WTC11 (cell line): ENCODE results near the gene RHCG. TPM values are rescaled to one million over a fixed set of nuclear protein-coding genes. Genes with fewer than 3 reads are reported as not detected.
A peak's percentile ranks its signal among the peaks of the same experiment; 100 is the strongest.

Experiments
- ATAC-seq: fragments of 200-7000 bp; cut with Tn5 transposase; 2 replicates; pipeline ENCODE4 v1.10.0; 2021; ENCODE audit warnings: mild to moderate bottlenecking, moderate library complexity
- CTCF ChIA-PET: fragments of 300-600 bp; sonication (Branson Sonifier 250); formaldehyde crosslinking; loops from one replicate; lab custom pipeline; 2021; ENCODE audit warnings: antibody characterized with exemption; lab: Charles Lee
- POLR2A ChIA-PET: fragments of 350-600 bp; sonication (Branson Sonifier 250); formaldehyde crosslinking; loops from one replicate; lab custom pipeline; 2021; ENCODE audit warnings: antibody characterized with exemption; lab: Charles Lee
- DNase-seq: peaks from one replicate; pipeline ENCODE4 v3.0.0; 2021; ENCODE audit warnings: low spot score
- H3K27ac Mint-ChIP-seq: 2 replicates; pipeline ENCODE4 v1.8.0; 2021; ENCODE audit warnings: mixed read lengths
- H3K27me3 Mint-ChIP-seq: 2 replicates; pipeline ENCODE4 v1.8.0; 2021; ENCODE audit warnings: low read depth, mild to moderate bottlenecking, moderate library complexity, mixed read lengths
- H3K36me3 Mint-ChIP-seq: 2 replicates; pipeline ENCODE4 v1.8.0; 2021; ENCODE audit warnings: mixed read lengths
- H3K4me1 Mint-ChIP-seq: 2 replicates; pipeline ENCODE4 v1.8.0; 2022; ENCODE audit warnings: mixed read lengths
- H3K4me3 Mint-ChIP-seq: 2 replicates; pipeline ENCODE4 v1.8.0; 2021; ENCODE audit warnings: mild to moderate bottlenecking, moderate library complexity, mixed read lengths
- H3K9me3 Mint-ChIP-seq: 2 replicates; pipeline ENCODE4 v1.8.0; 2021; ENCODE audit warnings: mixed read lengths
- CBFB ChIP-seq: sonication (generic); formaldehyde crosslinking; IDR thresholded peaks from 2 replicates; pipeline ENCODE4 v1.8.1; 2022; ENCODE audit warnings: mild to moderate bottlenecking, low read depth, missing genetic modification reagents
- CTCF ChIP-seq: fragments of 200-600 bp; IDR thresholded peaks from 2 replicates; pipeline ENCODE4 v1.8.0; 2022; ENCODE audit warnings: antibody characterized with exemption
- IRF2 ChIP-seq: sonication (generic); formaldehyde crosslinking; IDR thresholded peaks from 2 replicates; pipeline ENCODE4 v1.8.0; 2022; ENCODE audit warnings: low read depth, missing genetic modification reagents, borderline replicate concordance
- MXD4 ChIP-seq: fragments of 250-450 bp; sonication (Bioruptor Pico); IDR thresholded peaks from 2 replicates; pipeline ENCODE4 v1.8.0; 2021; ENCODE audit warnings: mild to moderate bottlenecking, moderate library complexity, borderline replicate concordance
- NFATC4 ChIP-seq: fragments of 250-450 bp; sonication (Bioruptor Pico); IDR thresholded peaks from 2 replicates; pipeline ENCODE4 v1.9.0; 2021; ENCODE audit warnings: mild to moderate bottlenecking
- NR1H2 ChIP-seq: sonication (generic); formaldehyde crosslinking; IDR thresholded peaks from 2 replicates; pipeline ENCODE4 v1.9.0; 2021; ENCODE audit warnings: mild to moderate bottlenecking, moderate library complexity, missing genetic modification reagents
- PREB ChIP-seq: sonication (generic); formaldehyde crosslinking; IDR thresholded peaks from 2 replicates; pipeline ENCODE4 v1.8.1; 2022; ENCODE audit warnings: mild to moderate bottlenecking, missing genetic modification reagents, moderate library complexity, borderline replicate concordance
- SP1 ChIP-seq: sonication (generic); formaldehyde crosslinking; conservative IDR thresholded peaks from 2 replicates; pipeline ENCODE4 v1.8.1; 2022; ENCODE audit warnings: missing genetic modification reagents
- TEAD1 ChIP-seq: sonication (generic); formaldehyde crosslinking; IDR thresholded peaks from 2 replicates; pipeline ENCODE4 v1.8.0; 2022; ENCODE audit warnings: mild to moderate bottlenecking, missing genetic modification reagents
- TEAD4 ChIP-seq: sonication (generic); formaldehyde crosslinking; IDR thresholded peaks from 2 replicates; pipeline ENCODE4 v1.8.0; 2022; ENCODE audit warnings: mild to moderate bottlenecking, missing genetic modification reagents
- ZNF423 ChIP-seq: fragments of 250-450 bp; sonication (Bioruptor Pico); IDR thresholded peaks from 2 replicates; pipeline ENCODE4 v2.1.2; 2022; ENCODE audit warnings: mild to moderate bottlenecking, moderate library complexity
- total RNA-seq: library from RNA; stranded (reverse); gene quantifications from 3 replicates; pipeline ENCODE4 v1.2.3, GENCODE V29; 2021
- TF ChIP-seq, protein P1 (sequence below): sonication (generic); formaldehyde crosslinking; IDR thresholded peaks from 2 replicates; pipeline ENCODE4 v1.8.1; 2023; ENCODE audit warnings: mild to moderate bottlenecking, moderate library complexity, missing genetic modification reagents
- TF ChIP-seq, protein P2 (sequence below): sonication (generic); formaldehyde crosslinking; conservative IDR thresholded peaks from 2 replicates; pipeline ENCODE4 v1.8.1; 2023; ENCODE audit warnings: mild to moderate bottlenecking, low read depth, missing genetic modification reagents, moderate library complexity

The RHCG gene
- total RNA-seq, 1 experiment from 2014 or later = 0.31 TPM

- POLR2A ChIA-PET = interaction anchor here (1.8 kb wide), 1 partner anchor 82 kb away, joined by 5 read pairs; the partner anchor contains the start of gene TICRR
- no peak overlapping the region for H3K27ac Mint-ChIP-seq
- peaks cover 35% of the 10 kb centered on the region for H3K27me3 Mint-ChIP-seq
- no peak overlapping the region for H3K4me3 Mint-ChIP-seq
- CTCF ChIA-PET = interaction anchor here (0.7 to 5.6 kb wide), 14 partner anchors 11 to 257 kb away, joined by 3 to 60 read pairs (median 8); partner anchors contain the start of genes MESP1 and TICRR
- no peaks in the 10 kb centered on the region for H3K36me3 Mint-ChIP-seq
- H3K9me3 Mint-ChIP-seq = no peaks in the 10 kb centered on the region
- DNase-seq = no peak
- ATAC-seq = no peak
- TF ChIP-seq NFATC4 (CRISPR knock-in tag) (no peak), CBFB (no peak), SP1 (CRISPR knock-in tag) (no peak), IRF2 (CRISPR knock-in tag) (no peak)
- TF ChIP-seq, protein P1, sequence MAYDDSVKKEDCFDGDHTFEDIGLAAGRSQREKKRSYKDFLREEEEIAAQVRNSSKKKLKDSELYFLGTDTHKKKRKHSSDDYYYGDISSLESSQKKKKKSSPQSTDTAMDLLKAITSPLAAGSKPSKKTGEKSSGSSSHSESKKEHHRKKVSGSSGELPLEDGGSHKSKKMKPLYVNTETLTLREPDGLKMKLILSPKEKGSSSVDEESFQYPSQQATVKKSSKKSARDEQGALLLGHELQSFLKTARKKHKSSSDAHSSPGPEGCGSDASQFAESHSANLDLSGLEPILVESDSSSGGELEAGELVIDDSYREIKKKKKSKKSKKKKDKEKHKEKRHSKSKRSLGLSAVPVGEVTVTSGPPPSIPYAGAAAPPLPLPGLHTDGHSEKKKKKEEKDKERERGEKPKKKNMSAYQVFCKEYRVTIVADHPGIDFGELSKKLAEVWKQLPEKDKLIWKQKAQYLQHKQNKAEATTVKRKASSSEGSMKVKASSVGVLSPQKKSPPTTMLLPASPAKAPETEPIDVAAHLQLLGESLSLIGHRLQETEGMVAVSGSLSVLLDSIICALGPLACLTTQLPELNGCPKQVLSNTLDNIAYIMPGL = no peak
- H3K4me1 Mint-ChIP-seq = 0 out of 2 replicates have a peak, but pooled peaks cover 3% of the 10 kb centered on the region
Measured at GRCh38 chr15:89492934-89493631, 3.3 kb downstream of the RHCG start.

DNA sequence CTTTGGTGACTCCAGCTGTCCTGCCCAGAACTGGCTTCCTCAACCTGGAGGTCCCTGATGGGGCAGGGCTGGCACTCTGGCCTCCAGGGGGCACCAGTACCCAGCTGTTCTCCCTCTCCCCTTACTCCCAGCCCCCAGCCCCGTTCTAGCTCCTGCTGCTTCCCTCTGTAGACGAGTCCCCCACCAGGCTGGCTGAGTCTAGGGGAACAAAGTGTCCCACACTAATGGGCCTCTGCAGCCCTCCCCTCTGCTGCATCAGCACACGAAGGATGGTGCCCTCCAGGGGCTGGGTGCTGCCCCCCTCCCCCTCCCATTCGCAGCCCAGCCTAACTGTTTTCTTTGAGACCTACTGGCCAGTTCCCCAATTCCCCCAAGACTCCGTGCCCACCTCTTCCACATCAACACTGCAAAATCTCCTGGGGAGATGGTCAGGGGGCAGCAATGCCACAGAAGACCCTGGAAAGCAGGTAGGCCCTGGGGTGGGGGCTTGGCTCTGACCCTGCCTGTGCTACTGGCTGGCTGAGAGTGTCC lies 4.2 kb downstream of the RHCG start:
- 0 out of 2 replicates have a peak, but pooled peaks cover 3% of the 10 kb centered on the region for H3K4me1 Mint-ChIP-seq
- TF ChIP-seq ZNF423 (CRISPR knock-in tag) (no peak), TEAD1 (no peak), MXD4 (CRISPR knock-in tag) (no peak), TEAD4 (CRISPR knock-in tag) (no peak), PREB (CRISPR knock-in tag) (no peak), NR1H2 (CRISPR knock-in tag) (no peak), CTCF (peak; percentile 48)
- TF ChIP-seq, protein P2, sequence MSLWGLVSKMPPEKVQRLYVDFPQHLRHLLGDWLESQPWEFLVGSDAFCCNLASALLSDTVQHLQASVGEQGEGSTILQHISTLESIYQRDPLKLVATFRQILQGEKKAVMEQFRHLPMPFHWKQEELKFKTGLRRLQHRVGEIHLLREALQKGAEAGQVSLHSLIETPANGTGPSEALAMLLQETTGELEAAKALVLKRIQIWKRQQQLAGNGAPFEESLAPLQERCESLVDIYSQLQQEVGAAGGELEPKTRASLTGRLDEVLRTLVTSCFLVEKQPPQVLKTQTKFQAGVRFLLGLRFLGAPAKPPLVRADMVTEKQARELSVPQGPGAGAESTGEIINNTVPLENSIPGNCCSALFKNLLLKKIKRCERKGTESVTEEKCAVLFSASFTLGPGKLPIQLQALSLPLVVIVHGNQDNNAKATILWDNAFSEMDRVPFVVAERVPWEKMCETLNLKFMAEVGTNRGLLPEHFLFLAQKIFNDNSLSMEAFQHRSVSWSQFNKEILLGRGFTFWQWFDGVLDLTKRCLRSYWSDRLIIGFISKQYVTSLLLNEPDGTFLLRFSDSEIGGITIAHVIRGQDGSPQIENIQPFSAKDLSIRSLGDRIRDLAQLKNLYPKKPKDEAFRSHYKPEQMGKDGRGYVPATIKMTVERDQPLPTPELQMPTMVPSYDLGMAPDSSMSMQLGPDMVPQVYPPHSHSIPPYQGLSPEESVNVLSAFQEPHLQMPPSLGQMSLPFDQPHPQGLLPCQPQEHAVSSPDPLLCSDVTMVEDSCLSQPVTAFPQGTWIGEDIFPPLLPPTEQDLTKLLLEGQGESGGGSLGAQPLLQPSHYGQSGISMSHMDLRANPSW (CRISPR knock-in tag) = no peak
- peaks cover 42% of the 10 kb centered on the region for H3K27me3 Mint-ChIP-seq
- H3K9me3 Mint-ChIP-seq = no peaks in the 10 kb centered on the region
- ATAC-seq = peak; percentile 74
- ChIA-PET CTCF (interaction anchor here (0.5 to 5.6 kb wide), 46 partner anchors 9 to 258 kb away, joined by 3 to 60 read pairs (median 5); partner anchors contain the start of genes MESP1 and TICRR), POLR2A (interaction anchor here (1.8 kb wide), 1 partner anchor 83 kb away, joined by 5 read pairs; the partner anchor contains the start of gene TICRR)
- peak overlapping the region; percentile 29; the same call in 1 of the 2 replicates for H3K4me3 Mint-ChIP-seq
- peak; percentile 82 for DNase-seq
- no peaks in the 10 kb centered on the region for H3K36me3 Mint-ChIP-seq
- H3K27ac Mint-ChIP-seq = no peak overlapping the region
